A549 (cell line): ENCODE results near the gene NCOA6. TPM values are rescaled to one million over a fixed set of nuclear protein-coding genes. Genes with fewer than 3 reads are reported as not detected.

Experiments used
- ATAC-seq, 2 experiments: fragments of 200-7000 bp in 1 of 2; fragments of >200 bp in 1 of 2; cut with Nextera tagmentation in 1 of 2; cut with Tn5 transposase in 1 of 2; 3 replicates each; pipeline versions ENCODE4 v1.8.0 to v1.9.1; 2018 to 2020; ENCODE audit warnings: mild to moderate bottlenecking in 1 of 2, moderate library complexity in 1 of 2
- CTCF ChIA-PET: fragments of 300-600 bp; sonication (Branson Sonifier 250); formaldehyde crosslinking; extraction: SDS; loops from one replicate; lab custom pipeline; 2021; ENCODE audit warnings: antibody characterized with exemption, inconsistent platforms; lab: Yijun Ruan, JAX
- POLR2A ChIA-PET: fragments of 350-600 bp; formaldehyde crosslinking; extraction: SDS; loops from one replicate; lab custom pipeline; 2021; ENCODE audit warnings: antibody characterized with exemption, inconsistent platforms; lab: Yijun Ruan, JAX
- DNase-seq, 2 experiments: peaks; one replicate each; pipeline versions ENCODE4 v3.0.0 to v3.0.0-alpha.2; 2011 to 2016; ENCODE audit warnings: low read depth in 1 of 2, low spot score in 1 of 2
- FAIRE-seq: peaks from 2 replicates; lab custom pipeline; 2011; peaks lifted over from hg19 to GRCh38; lab: Jason Lieb, UNC
- H3K27ac ChIP-seq, 2 experiments: fragments of >200 bp; sonication (Bioruptor Twin); formaldehyde crosslinking; 3 replicates each; pipeline ENCODE4 v1.5.1; 2016 to 2017
- H3K4me1 ChIP-seq: fragments of >200 bp; sonication (Bioruptor Twin); formaldehyde crosslinking; 3 replicates; pipeline ENCODE4 v1.6.1; 2016
- H3K4me2 ChIP-seq: fragments of >200 bp; sonication (Bioruptor Twin); formaldehyde crosslinking; 3 replicates; pipeline ENCODE4 v1.6.1; 2016
- H3K4me3 ChIP-seq: fragments of >200 bp; sonication (Bioruptor Twin); formaldehyde crosslinking; 3 replicates; pipeline ENCODE4 v1.5.1; 2016
- H3K9me3 ChIP-seq: fragments of >200 bp; sonication (Bioruptor Twin); formaldehyde crosslinking; 3 replicates; pipeline ENCODE4 v1.6.1; 2016
- ATOH8 ChIP-seq: fragments of 250-450 bp; sonication (Bioruptor Pico); IDR thresholded peaks from 2 replicates; pipeline ENCODE4 v1.5.0; 2020; ENCODE audit warnings: low read depth, mild to moderate bottlenecking, moderate library complexity
- BHLHE40 ChIP-seq: IDR thresholded peaks from 2 replicates; pipeline ENCODE4 v1.6.1; 2012; ENCODE audit warnings: low read depth, low read length, inconsistent platforms
- CBX2 ChIP-seq: fragments of 200-600 bp; sonication (generic); IDR thresholded peaks from 2 replicates; pipeline ENCODE4 v1.6.1; 2016; ENCODE audit warnings: low read depth, mild to moderate bottlenecking, borderline replicate concordance
- CHD2 ChIP-seq: fragments of 150-350 bp; IDR thresholded peaks from 2 replicates; pipeline ENCODE4 v1.6.1; 2014; ENCODE audit warnings: low read length; ENCODE audit not compliant: partially characterized antibody
- CHD4 ChIP-seq: fragments of 200-600 bp; sonication (generic); IDR thresholded peaks from 2 replicates; pipeline ENCODE4 v1.6.1; 2016; ENCODE audit warnings: antibody characterized with exemption, mild to moderate bottlenecking, borderline replicate concordance
- EHF ChIP-seq: fragments of 250-450 bp; sonication (Bioruptor Pico); IDR thresholded peaks from 2 replicates; pipeline ENCODE4 v1.5.0; 2020; ENCODE audit warnings: mild to moderate bottlenecking
- FOSB ChIP-seq: fragments of 250-450 bp; sonication (Bioruptor Pico); IDR thresholded peaks from 2 replicates; pipeline ENCODE4 v1.5.0; 2020; ENCODE audit warnings: mild to moderate bottlenecking, moderate library complexity
- FOXS1 ChIP-seq: fragments of 250-450 bp; sonication (Bioruptor Pico); IDR thresholded peaks from 2 replicates; pipeline ENCODE4 v1.5.0; 2020; ENCODE audit warnings: mild to moderate bottlenecking, moderate library complexity
- GATA3 ChIP-seq: IDR thresholded peaks from 2 replicates; pipeline ENCODE4 v1.6.1; 2012; ENCODE audit warnings: borderline replicate concordance
- HEYL ChIP-seq: fragments of 250-450 bp; sonication (Bioruptor Pico); IDR thresholded peaks from 2 replicates; pipeline ENCODE4 v1.8.0; 2021; ENCODE audit warnings: mild to moderate bottlenecking, moderate library complexity
- JUN ChIP-seq, 2 experiments: fragments of >200 bp; sonication (Bioruptor Twin); formaldehyde crosslinking; IDR thresholded peaks; 2 replicates in 1 of 2; 3 replicates in 1 of 2; pipeline ENCODE4 v1.6.1; 2016 to 2017
- KDM1A ChIP-seq: fragments of 200-600 bp; sonication (generic); IDR thresholded peaks from 2 replicates; pipeline ENCODE4 v1.6.1; 2016; ENCODE audit warnings: low read depth, mild to moderate bottlenecking
- KDM5A ChIP-seq: fragments of 200-600 bp; sonication (generic); IDR thresholded peaks from 2 replicates; pipeline ENCODE4 v1.6.1; 2016; ENCODE audit warnings: antibody characterized with exemption, mild to moderate bottlenecking
- MAX ChIP-seq: IDR thresholded peaks from 2 replicates; pipeline ENCODE4 v1.6.1; 2012
- MYC ChIP-seq: IDR thresholded peaks from 2 replicates; pipeline ENCODE4 v1.6.1; 2012; ENCODE audit warnings: mild to moderate bottlenecking, inconsistent platforms, low read length, improper control_type of control experiment, borderline replicate concordance
- PBX3 ChIP-seq: IDR thresholded peaks from 2 replicates; pipeline ENCODE4 v1.6.1; 2012
- PHF8 ChIP-seq: fragments of 200-600 bp; sonication (generic); IDR thresholded peaks from 2 replicates; pipeline ENCODE4 v1.6.1; 2016; ENCODE audit warnings: low read depth, mild to moderate bottlenecking, antibody characterized with exemption, moderate library complexity, borderline replicate concordance
- RARB ChIP-seq: fragments of 250-450 bp; sonication (Bioruptor Pico); IDR thresholded peaks from 2 replicates; pipeline ENCODE4 v1.8.0; 2021; ENCODE audit warnings: mild to moderate bottlenecking, moderate library complexity
- RFX5 ChIP-seq: fragments of 450-650 bp; IDR thresholded peaks from 2 replicates; pipeline ENCODE4 v1.7.1; 2014; ENCODE audit warnings: antibody characterized with exemption, mild to moderate bottlenecking, moderate library complexity
- SMC3 ChIP-seq: fragments of >200 bp; sonication (Bioruptor Twin); formaldehyde crosslinking; IDR thresholded peaks from 3 replicates; pipeline ENCODE4 v1.6.1; 2018; ENCODE audit warnings: inconsistent platforms
- TP53 ChIP-seq: fragments of 250-450 bp; sonication (Bioruptor Pico); IDR thresholded peaks from 2 replicates; pipeline ENCODE4 v1.5.0; 2021; ENCODE audit warnings: mild to moderate bottlenecking, moderate library complexity
- ZC3H11A ChIP-seq: fragments of 450-650 bp; IDR thresholded peaks from 2 replicates; pipeline ENCODE4 v1.6.1; 2014; ENCODE audit warnings: antibody characterized with exemption, mild to moderate bottlenecking
- ZFP36 ChIP-seq: fragments of 450-650 bp; IDR thresholded peaks from 2 replicates; pipeline ENCODE4 v1.6.1; 2014; ENCODE audit warnings: borderline replicate concordance; ENCODE audit not compliant: partially characterized antibody
- WGBS: methylation state at CpG from one replicate; pipeline ENCODE4 v1.1.6; 2017; ENCODE audit errors: missing lambda C conversion rate; 5-methylcytosine and 5-hydroxymethylcytosine counted together
- polyA plus RNA-seq, 4 experiments: library from polyadenylated mRNA; depleted of rRNA in 3 of 4; stranded (reverse); fragments of >200 nt; fragmentation: RNase III in 1 of 4; extraction: RNeasy Plus Mini Kit Qiagen cat#74134 plus additional on column Dnase treatment in 1 of 4; gene quantifications; 2 replicates in 3 of 4; 3 replicates in 1 of 4; pipeline ENCODE4 v1.2.3, GENCODE V29; 2011 to 2017
- TF ChIP-seq, protein P1 (sequence below): fragments of 200-600 bp; sonication (generic); IDR thresholded peaks from 2 replicates; pipeline ENCODE4 v1.6.1; 2016; ENCODE audit warnings: antibody characterized with exemption, mild to moderate bottlenecking, moderate library complexity
- TF ChIP-seq, protein P2 (sequence below): fragments of >200 bp; sonication (Bioruptor Twin); formaldehyde crosslinking; IDR thresholded peaks from 2 replicates; pipeline ENCODE4 v1.6.1; 2016
- TF ChIP-seq, protein P3 (sequence below): fragments of >200 bp; sonication (Bioruptor Twin); formaldehyde crosslinking; IDR thresholded peaks from 3 replicates; pipeline ENCODE4 v1.6.1; 2016
- TF ChIP-seq, protein P4 (sequence below): fragments of 450-650 bp; IDR thresholded peaks from 2 replicates; pipeline ENCODE4 v1.6.1; 2014; ENCODE audit warnings: antibody characterized with exemption

Gene NCOA6
- polyA plus RNA-seq, 2 of the 4 experiments (the other 2 are of a cell fraction): 15.8 to 18.0 TPM

DNA sequence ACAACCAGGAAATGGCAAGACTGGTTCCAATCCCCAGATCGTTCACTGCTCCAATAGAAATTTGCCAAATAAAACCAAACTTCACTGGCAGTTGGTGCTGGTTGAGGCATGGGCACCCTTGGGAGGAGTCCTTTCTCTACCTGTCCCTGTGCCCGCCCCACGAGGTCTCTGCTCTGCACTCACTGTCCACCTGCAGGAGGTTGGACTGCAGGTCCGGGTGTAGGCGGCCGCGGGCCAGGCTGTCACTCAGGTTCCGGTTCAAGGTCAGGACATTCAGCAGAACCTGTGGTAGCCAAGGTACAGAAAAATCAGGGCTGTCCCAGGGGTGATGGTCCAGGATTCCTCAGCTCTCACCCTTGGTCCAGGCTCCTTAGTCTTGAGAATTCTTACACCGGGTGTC is 24.3 kb upstream of the NCOA6 start:
- no peak for FAIRE-seq
- CTCF ChIA-PET: interaction anchor here (0.8 to 1.9 kb wide), 3 partner anchors 12 to 24 kb away, joined by 3 to 13 read pairs (median 4); no protein-coding TSS in a partner anchor
- Histone ChIP-seq H3K27ac (no peak overlapping the region), H3K4me1 (no peaks in the 10 kb centered on the region), H3K4me2 (no peak overlapping the region), H3K9me3 (no peaks in the 10 kb centered on the region), H3K4me3 (no peak overlapping the region)
- POLR2A ChIA-PET: no interaction called here
- TF ChIP-seq GATA3 (no peak), PHF8 (no peak), BHLHE40 (no peak), CHD4 (no peak), CHD2 (no peak), KDM5A (no peak), MAX (no peak), PBX3 (no peak), EHF (CRISPR knock-in tag) (no peak), HEYL (CRISPR knock-in tag) (no peak), CBX2 (no peak), JUN (IDR thresholded peaks at IDR 0.05) (no peak), RFX5 (no peak), KDM1A (no peak), SMC3 (no peak), ZFP36 (no peak)
- TF ChIP-seq, protein P1, sequence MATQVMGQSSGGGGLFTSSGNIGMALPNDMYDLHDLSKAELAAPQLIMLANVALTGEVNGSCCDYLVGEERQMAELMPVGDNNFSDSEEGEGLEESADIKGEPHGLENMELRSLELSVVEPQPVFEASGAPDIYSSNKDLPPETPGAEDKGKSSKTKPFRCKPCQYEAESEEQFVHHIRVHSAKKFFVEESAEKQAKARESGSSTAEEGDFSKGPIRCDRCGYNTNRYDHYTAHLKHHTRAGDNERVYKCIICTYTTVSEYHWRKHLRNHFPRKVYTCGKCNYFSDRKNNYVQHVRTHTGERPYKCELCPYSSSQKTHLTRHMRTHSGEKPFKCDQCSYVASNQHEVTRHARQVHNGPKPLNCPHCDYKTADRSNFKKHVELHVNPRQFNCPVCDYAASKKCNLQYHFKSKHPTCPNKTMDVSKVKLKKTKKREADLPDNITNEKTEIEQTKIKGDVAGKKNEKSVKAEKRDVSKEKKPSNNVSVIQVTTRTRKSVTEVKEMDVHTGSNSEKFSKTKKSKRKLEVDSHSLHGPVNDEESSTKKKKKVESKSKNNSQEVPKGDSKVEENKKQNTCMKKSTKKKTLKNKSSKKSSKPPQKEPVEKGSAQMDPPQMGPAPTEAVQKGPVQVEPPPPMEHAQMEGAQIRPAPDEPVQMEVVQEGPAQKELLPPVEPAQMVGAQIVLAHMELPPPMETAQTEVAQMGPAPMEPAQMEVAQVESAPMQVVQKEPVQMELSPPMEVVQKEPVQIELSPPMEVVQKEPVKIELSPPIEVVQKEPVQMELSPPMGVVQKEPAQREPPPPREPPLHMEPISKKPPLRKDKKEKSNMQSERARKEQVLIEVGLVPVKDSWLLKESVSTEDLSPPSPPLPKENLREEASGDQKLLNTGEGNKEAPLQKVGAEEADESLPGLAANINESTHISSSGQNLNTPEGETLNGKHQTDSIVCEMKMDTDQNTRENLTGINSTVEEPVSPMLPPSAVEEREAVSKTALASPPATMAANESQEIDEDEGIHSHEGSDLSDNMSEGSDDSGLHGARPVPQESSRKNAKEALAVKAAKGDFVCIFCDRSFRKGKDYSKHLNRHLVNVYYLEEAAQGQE: no peak
- TF ChIP-seq, protein P2, sequence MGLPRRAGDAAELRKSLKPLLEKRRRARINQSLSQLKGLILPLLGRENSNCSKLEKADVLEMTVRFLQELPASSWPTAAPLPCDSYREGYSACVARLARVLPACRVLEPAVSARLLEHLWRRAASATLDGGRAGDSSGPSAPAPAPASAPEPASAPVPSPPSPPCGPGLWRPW: no peak
- TF ChIP-seq, protein P3, sequence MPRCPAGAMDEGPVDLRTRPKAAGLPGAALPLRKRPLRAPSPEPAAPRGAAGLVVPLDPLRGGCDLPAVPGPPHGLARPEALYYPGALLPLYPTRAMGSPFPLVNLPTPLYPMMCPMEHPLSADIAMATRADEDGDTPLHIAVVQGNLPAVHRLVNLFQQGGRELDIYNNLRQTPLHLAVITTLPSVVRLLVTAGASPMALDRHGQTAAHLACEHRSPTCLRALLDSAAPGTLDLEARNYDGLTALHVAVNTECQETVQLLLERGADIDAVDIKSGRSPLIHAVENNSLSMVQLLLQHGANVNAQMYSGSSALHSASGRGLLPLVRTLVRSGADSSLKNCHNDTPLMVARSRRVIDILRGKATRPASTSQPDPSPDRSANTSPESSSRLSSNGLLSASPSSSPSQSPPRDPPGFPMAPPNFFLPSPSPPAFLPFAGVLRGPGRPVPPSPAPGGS: no peak
- ATAC-seq: no peak
- DNase-seq: no peak
- WGBS: 92% methylated on average over 9 of the region's 9 CpGs

- ChIA-PET CTCF (interaction anchor here (0.5 to 3.8 kb wide), 5 partner anchors 9 to 150 kb away, joined by 3 to 24 read pairs (median 3); no protein-coding TSS in a partner anchor), POLR2A (no interaction called here)
- H3K9me3 ChIP-seq: no peaks in the 10 kb centered on the region
- no peak overlapping the region for H3K4me2 ChIP-seq
- no peaks in the 10 kb centered on the region for H3K4me1 ChIP-seq
- no peak for ATAC-seq
- no peak overlapping the region for H3K4me3 ChIP-seq
- no peak overlapping the region for H3K27ac ChIP-seq
- no peak for FAIRE-seq
- no peak for DNase-seq
- WGBS: 87% methylated on average over 5 of the region's 5 CpGs
- TF ChIP-seq FOSB (CRISPR knock-in tag): no peak
- no peak for TF ChIP-seq FOXS1 (CRISPR knock-in tag)
- TF ChIP-seq, protein P4, sequence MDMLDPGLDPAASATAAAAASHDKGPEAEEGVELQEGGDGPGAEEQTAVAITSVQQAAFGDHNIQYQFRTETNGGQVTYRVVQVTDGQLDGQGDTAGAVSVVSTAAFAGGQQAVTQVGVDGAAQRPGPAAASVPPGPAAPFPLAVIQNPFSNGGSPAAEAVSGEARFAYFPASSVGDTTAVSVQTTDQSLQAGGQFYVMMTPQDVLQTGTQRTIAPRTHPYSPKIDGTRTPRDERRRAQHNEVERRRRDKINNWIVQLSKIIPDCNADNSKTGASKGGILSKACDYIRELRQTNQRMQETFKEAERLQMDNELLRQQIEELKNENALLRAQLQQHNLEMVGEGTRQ: no peak
- TF ChIP-seq MYC: no peak
- no peak for TF ChIP-seq CHD2
- TF ChIP-seq, protein P1: no peak
- TF ChIP-seq RARB: no peak
- TF ChIP-seq, protein P2: no peak
- no peak for TF ChIP-seq ATOH8 (CRISPR knock-in tag)
- TF ChIP-seq ZC3H11A: no peak
- TF ChIP-seq TP53: no peak
Observed at GRCh38 chr20:34848597-34848996, 23.1 kb upstream of the NCOA6 start.
